ENCODE results near the gene ADAM23. TPM values are rescaled to one million over a fixed set of nuclear protein-coding genes. Genes with fewer than 3 reads are reported as not detected.

Gene ADAM23
- total RNA-seq, 4 donors from 2014 or later: 0.37 to 4.6 (median 2.2) TPM

DNA sequence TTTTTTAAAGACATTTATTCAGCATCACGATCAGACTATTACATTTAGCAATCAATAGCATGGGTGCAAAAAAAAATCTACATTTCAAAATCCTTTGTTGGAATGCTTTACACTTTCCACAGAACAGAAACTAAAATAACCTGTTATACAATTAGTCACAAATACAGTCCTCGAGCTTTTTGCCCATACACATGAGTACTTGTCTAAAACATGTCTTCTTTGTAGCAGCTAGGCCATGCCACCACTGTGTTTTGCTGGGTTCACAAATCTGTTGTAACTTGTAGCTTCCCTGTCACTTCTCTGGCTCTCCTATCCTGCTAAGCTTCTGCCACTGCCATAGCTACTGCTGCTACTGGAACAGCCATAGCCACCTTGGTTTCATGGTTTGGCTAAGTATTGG, 24.4 kb upstream of the ADAM23 start:
- no peak for ATAC-seq (ENCODE audit: low FRiP score)
- TF ChIP-seq, protein P1, sequence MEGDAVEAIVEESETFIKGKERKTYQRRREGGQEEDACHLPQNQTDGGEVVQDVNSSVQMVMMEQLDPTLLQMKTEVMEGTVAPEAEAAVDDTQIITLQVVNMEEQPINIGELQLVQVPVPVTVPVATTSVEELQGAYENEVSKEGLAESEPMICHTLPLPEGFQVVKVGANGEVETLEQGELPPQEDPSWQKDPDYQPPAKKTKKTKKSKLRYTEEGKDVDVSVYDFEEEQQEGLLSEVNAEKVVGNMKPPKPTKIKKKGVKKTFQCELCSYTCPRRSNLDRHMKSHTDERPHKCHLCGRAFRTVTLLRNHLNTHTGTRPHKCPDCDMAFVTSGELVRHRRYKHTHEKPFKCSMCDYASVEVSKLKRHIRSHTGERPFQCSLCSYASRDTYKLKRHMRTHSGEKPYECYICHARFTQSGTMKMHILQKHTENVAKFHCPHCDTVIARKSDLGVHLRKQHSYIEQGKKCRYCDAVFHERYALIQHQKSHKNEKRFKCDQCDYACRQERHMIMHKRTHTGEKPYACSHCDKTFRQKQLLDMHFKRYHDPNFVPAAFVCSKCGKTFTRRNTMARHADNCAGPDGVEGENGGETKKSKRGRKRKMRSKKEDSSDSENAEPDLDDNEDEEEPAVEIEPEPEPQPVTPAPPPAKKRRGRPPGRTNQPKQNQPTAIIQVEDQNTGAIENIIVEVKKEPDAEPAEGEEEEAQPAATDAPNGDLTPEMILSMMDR (IDR thresholded peaks at IDR 0.05): no peak
- no peak for DNase-seq (ENCODE audit: low spot score)

DNA sequence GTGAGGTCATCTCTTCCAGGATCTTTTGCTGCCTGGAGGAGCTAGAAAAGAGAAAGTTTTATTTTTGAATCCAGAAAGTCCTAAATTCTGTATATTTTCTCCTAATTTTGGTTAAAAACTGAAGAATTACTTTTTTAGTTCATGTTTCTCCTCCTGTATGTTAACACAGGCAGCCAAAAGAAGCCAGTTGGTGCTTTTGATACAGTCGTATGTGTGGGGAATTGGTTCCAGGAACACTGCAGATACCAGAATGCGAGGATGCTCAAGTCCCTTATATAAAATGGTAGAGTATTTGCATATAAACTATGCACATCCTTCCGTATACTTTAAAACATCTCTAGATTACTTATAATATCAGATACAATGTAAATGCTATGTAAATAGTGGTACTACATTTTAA, 22.6 kb upstream of the ADAM23 start:
- DNase-seq (ENCODE audit: low spot score) (no peak), ATAC-seq (ENCODE audit: low FRiP score) (no peak)
- TF ChIP-seq, protein P1 (IDR thresholded peaks at IDR 0.05): no peak

DNA sequence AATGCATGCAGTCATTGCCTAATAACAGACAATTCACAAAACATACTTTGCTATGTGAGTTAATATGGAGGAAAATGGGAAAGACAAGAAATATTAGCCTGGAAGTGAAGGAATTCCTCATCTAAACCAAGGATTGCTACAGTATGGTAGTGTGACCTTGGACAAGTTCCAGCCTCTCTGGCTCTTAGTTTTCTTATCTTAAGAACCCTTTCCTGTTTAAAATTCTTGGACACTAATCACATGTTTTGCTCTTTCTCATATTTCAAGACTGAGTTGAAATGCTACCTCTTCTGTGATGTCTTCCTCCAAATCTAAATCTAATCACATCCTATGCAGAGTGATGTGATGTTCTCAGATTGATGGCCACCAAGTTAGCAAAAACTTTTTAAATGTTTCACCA, 20.8 kb upstream of the ADAM23 start:
- TF ChIP-seq, protein P1 (IDR thresholded peaks at IDR 0.05): no peak
- DNase-seq (ENCODE audit: low spot score): no peak
- no peak for ATAC-seq (ENCODE audit: low FRiP score)

DNA sequence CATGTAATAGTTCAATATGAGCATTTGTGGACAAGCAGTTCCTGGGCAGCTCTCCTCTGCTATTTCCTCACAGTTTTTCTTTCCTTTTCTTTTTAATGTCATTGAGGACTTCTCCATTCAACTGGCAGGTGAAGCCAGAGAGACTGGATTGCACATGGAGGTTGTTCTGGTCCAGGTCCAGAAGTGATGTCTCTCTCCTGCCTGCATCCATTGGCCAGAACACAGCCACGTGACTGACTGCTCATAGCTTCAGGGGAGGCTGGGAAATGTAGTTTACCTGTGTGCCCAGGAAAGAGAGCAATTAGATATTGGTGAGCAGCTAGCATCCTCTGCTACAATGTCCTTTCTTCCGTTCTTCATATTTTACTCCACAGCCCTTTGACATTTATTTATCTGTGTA, 20.2 kb upstream of the ADAM23 start:
- TF ChIP-seq, protein P1 (IDR thresholded peaks at IDR 0.05): no peak
- ATAC-seq (ENCODE audit: low FRiP score) (no peak), DNase-seq (ENCODE audit: low spot score) (no peak)

DNA sequence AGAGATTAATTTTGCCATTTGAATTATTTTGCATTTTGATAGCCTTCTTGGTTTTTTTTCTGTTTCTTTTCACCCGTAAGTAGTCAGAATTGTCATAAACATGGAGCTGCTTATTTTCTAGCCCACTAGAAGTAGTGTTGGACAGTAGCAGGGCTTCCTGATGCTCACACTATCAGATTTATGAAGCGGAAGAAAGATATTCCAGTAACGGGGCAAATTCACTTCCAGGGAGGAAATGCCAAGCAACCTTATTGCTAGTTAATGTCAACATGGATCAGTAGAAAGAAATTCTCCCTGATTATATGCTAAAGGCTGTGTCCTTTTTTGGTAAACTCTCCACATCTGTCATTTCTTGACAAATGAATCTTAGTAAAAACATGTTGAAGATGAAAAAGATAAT, 19.2 kb upstream of the ADAM23 start:
- TF ChIP-seq, protein P1 (IDR thresholded peaks at IDR 0.05): no peak
- ATAC-seq (ENCODE audit: low FRiP score): no peak
- DNase-seq (ENCODE audit: low spot score): no peak

DNA sequence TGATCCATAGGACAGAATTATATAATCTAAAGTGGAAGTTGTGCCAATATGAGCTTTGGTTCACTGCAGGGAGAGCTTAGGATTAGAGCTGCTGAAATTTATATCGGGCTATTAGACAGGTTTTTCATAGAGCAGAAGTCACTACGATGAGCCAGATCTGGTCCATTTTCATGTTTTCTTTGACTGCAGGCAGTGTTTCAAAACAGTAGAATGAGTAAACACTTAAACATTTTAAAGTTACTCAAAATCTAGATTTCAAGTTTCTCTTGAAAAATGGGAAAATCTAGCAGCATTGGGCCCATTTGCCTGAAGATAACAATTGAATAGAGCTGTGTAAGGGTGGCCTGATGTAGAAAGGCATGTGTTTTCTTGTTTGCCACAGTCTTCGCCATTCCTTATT, 14.5 kb upstream of the ADAM23 start:
- TF ChIP-seq, protein P1 (IDR thresholded peaks at IDR 0.05): no peak
- ATAC-seq (ENCODE audit: low FRiP score) (no peak), DNase-seq (ENCODE audit: low spot score) (no peak)

DNA sequence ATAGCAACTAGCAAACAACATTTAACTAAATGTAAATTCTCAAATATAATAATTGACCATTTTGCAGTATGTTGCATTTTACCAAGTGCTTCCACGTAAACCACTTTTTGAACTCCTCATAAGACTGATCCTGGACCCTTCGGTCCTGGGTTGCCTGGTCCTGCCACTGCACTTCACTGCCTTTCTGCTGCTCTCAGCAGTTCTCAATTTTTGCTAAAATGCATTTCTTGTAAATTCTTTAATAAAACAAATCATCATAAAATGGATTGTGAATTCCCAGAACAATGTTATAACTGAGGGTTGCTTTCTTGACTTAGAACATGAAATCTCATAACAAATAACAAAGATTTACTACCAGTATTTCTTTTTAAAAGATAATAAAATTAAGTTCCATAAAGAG, 12.9 kb upstream of the ADAM23 start:
- TF ChIP-seq, protein P1 (IDR thresholded peaks at IDR 0.05): no peak
- no peak for DNase-seq (ENCODE audit: low spot score)
- ATAC-seq (ENCODE audit: low FRiP score): no peak

All from omental fat pad (tissue), 4 donors.